Lower leg skin (tissue), 3 donors: ENCODE results near the gene PLPP4.

Source experiments
- CTCF ChIP-seq, 3 donors: fragments of 450-650 bp; IDR thresholded peaks; one replicate each; pipeline ENCODE4 v1.5.1; 2016; ENCODE audit warnings: antibody characterized with exemption in 3 of 3, mild to moderate bottlenecking in 3 of 3, moderate library complexity in 2 of 3
- POLR2A ChIP-seq, 2 donors: fragments of 450-650 bp; IDR thresholded peaks; one replicate each; pipeline ENCODE4 v1.6.1; 2016 to 2017; ENCODE audit warnings: antibody characterized with exemption in 2 of 2, mild to moderate bottlenecking in 1 of 2, moderate library complexity in 1 of 2

- TF ChIP-seq CTCF (IDR thresholded peaks at IDR 0.05) (no peak), POLR2A (IDR thresholded peaks at IDR 0.05) (no peak)
These were observed 30.7 kb upstream of the PLPP4 start for GRCh38 chr10:120426306-120426705.
